K562 (cell line): Measurements from ENCODE around the gene NOP16. TPM values are rescaled to one million over a fixed set of nuclear protein-coding genes. Genes with fewer than 3 reads are reported as not detected.

Source experiments
- ELF1 ChIP-seq: fragments of 200-800 bp; sonication (Bioruptor generic); IDR thresholded peaks from 2 replicates; pipeline ENCODE4 v1.6.1; 2016; ENCODE audit warnings: missing genetic modification characterization, missing compliant biosample characterization
- TCFL5 ChIP-seq: fragments of 250-450 bp; sonication (Bioruptor Pico); conservative IDR thresholded peaks from 2 replicates; pipeline ENCODE4 v1.6.1; 2021; ENCODE audit warnings: mild to moderate bottlenecking, moderate library complexity, matching md5 sums
- ZBTB7A ChIP-seq: IDR thresholded peaks from 2 replicates; pipeline ENCODE4 v1.6.1; 2011; ENCODE audit warnings: low read depth, mild to moderate bottlenecking, low read length, moderate library complexity, borderline replicate concordance; ENCODE audit not compliant: control insufficient read depth
- ZNF444 ChIP-seq: fragments of 250-450 bp; sonication (Bioruptor Pico); IDR thresholded peaks from 2 replicates; pipeline ENCODE4 v1.4.0; 2020; ENCODE audit warnings: mild to moderate bottlenecking, moderate library complexity
- polyA plus RNA-seq, 8 experiments: library from polyadenylated mRNA; depleted of rRNA in 4 of 8; stranded (reverse) in 5 of 8; unstranded in 3 of 8; fragments of >200 nt; fragmentation: Nextera tagmentation in 2 of 8; fragmentation: Illumina TruSeq in 1 of 8; extraction: Ambion mirVana in 2 of 8; extraction: Trizol in 1 of 8; gene quantifications; 2 replicates each; pipeline versions ENCODE4 v1.2.1 to v1.2.3, GENCODE V29; 2011 to 2014; ENCODE audit warnings: inconsistent platforms in 1 of 8, missing spikeins in 1 of 8
- total RNA-seq, 7 experiments: library from RNA; depleted of rRNA in 6 of 7; stranded (reverse); fragments of >200 nt in 6 of 7; fragmentation: Illumina TruSeq in 2 of 7; extraction: Trizol in 2 of 7; gene quantifications; 2 replicates each; pipeline versions ENCODE4 v1.2.1 to v1.2.3, GENCODE V29; 2011 to 2021; ENCODE audit warnings: low replicate concordance in 1 of 7
- TF ChIP-seq, protein P1 (sequence below): fragments of 450-650 bp; IDR thresholded peaks from 2 replicates; pipeline ENCODE4 v1.6.1; 2016; ENCODE audit warnings: mild to moderate bottlenecking, moderate library complexity
- TF ChIP-seq, protein P2 (sequence below), 2 experiments: fragments of 450-650 bp in 1 of 2; IDR thresholded peaks; 2 replicates each; pipeline ENCODE4 v1.6.1; 2011 to 2017; ENCODE audit warnings: low read depth in 2 of 2, antibody characterized with exemption in 1 of 2, borderline replicate concordance in 1 of 2, low read length in 1 of 2, mild to moderate bottlenecking in 1 of 2, mixed read lengths in 1 of 2; ENCODE audit not compliant: control insufficient read depth in 1 of 2
- TF ChIP-seq, protein P3 (sequence below): fragments of 250-450 bp; sonication (Bioruptor Pico); IDR thresholded peaks from 2 replicates; pipeline ENCODE4 v1.9.0; 2021; ENCODE audit warnings: mild to moderate bottlenecking, inconsistent platforms

NOP16 gene
- total and polyA plus RNA-seq, 9 of the 15 experiments (the other 6 are each of a cell fraction or from before 2014, with no cell fraction given) = 92.5 to 342 (median 148) TPM

DNA sequence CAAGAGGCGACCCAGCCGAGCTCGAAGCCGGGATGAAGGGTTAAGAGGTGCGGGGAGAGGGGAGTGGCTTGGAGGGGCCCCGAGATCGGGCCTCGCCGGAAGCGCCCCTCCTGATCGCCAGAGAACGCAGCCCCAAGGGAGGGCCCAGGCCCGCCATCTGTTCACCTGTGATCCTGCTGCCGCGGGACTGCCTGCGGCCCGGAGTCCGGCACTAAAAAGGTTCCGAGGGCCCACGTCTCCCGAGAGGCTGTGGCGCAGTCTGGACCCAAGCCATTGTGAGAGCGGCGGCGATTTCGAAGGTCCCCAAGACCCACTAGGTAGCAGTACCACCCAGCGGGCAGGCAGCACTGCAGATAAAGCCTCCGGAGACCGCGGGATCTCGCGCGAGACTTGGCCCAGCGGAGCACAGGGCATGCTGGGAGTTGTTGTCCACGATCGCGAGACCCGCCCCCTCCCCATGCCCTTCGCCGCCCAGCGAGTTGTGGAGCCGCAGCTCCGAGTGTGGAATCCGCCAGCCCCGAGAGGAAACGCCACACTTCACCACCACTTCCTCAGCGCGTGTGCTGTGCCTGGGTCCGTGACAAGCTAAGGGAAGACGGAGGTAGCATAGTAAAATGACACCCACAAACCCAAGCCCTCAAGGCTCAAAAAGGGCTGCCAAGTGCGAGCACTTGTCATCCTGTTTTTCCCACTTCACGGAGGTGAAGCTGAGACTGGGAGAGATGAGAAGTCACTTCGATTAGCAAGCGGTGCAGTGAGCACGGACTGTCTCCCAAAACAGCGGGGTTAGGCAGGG, 26.8 kb downstream of the NOP16 start, which contains the start of gene KIAA1191 (continued):
- TF ChIP-seq, protein P1, sequence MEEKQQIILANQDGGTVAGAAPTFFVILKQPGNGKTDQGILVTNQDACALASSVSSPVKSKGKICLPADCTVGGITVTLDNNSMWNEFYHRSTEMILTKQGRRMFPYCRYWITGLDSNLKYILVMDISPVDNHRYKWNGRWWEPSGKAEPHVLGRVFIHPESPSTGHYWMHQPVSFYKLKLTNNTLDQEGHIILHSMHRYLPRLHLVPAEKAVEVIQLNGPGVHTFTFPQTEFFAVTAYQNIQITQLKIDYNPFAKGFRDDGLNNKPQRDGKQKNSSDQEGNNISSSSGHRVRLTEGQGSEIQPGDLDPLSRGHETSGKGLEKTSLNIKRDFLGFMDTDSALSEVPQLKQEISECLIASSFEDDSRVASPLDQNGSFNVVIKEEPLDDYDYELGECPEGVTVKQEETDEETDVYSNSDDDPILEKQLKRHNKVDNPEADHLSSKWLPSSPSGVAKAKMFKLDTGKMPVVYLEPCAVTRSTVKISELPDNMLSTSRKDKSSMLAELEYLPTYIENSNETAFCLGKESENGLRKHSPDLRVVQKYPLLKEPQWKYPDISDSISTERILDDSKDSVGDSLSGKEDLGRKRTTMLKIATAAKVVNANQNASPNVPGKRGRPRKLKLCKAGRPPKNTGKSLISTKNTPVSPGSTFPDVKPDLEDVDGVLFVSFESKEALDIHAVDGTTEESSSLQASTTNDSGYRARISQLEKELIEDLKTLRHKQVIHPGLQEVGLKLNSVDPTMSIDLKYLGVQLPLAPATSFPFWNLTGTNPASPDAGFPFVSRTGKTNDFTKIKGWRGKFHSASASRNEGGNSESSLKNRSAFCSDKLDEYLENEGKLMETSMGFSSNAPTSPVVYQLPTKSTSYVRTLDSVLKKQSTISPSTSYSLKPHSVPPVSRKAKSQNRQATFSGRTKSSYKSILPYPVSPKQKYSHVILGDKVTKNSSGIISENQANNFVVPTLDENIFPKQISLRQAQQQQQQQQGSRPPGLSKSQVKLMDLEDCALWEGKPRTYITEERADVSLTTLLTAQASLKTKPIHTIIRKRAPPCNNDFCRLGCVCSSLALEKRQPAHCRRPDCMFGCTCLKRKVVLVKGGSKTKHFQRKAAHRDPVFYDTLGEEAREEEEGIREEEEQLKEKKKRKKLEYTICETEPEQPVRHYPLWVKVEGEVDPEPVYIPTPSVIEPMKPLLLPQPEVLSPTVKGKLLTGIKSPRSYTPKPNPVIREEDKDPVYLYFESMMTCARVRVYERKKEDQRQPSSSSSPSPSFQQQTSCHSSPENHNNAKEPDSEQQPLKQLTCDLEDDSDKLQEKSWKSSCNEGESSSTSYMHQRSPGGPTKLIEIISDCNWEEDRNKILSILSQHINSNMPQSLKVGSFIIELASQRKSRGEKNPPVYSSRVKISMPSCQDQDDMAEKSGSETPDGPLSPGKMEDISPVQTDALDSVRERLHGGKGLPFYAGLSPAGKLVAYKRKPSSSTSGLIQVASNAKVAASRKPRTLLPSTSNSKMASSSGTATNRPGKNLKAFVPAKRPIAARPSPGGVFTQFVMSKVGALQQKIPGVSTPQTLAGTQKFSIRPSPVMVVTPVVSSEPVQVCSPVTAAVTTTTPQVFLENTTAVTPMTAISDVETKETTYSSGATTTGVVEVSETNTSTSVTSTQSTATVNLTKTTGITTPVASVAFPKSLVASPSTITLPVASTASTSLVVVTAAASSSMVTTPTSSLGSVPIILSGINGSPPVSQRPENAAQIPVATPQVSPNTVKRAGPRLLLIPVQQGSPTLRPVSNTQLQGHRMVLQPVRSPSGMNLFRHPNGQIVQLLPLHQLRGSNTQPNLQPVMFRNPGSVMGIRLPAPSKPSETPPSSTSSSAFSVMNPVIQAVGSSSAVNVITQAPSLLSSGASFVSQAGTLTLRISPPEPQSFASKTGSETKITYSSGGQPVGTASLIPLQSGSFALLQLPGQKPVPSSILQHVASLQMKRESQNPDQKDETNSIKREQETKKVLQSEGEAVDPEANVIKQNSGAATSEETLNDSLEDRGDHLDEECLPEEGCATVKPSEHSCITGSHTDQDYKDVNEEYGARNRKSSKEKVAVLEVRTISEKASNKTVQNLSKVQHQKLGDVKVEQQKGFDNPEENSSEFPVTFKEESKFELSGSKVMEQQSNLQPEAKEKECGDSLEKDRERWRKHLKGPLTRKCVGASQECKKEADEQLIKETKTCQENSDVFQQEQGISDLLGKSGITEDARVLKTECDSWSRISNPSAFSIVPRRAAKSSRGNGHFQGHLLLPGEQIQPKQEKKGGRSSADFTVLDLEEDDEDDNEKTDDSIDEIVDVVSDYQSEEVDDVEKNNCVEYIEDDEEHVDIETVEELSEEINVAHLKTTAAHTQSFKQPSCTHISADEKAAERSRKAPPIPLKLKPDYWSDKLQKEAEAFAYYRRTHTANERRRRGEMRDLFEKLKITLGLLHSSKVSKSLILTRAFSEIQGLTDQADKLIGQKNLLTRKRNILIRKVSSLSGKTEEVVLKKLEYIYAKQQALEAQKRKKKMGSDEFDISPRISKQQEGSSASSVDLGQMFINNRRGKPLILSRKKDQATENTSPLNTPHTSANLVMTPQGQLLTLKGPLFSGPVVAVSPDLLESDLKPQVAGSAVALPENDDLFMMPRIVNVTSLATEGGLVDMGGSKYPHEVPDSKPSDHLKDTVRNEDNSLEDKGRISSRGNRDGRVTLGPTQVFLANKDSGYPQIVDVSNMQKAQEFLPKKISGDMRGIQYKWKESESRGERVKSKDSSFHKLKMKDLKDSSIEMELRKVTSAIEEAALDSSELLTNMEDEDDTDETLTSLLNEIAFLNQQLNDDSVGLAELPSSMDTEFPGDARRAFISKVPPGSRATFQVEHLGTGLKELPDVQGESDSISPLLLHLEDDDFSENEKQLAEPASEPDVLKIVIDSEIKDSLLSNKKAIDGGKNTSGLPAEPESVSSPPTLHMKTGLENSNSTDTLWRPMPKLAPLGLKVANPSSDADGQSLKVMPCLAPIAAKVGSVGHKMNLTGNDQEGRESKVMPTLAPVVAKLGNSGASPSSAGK = peak; percentile 56; the same call in 1 of the 2 replicates
- TF ChIP-seq ZNF444 (CRISPR knock-in tag) (no peak), TCFL5 (CRISPR knock-in tag) (no peak), ZBTB7A (peak; percentile 50; the same call in 1 of the 2 replicates), ELF1 (tag) (no peak; the same call in 1 of the 2 replicates)
- TF ChIP-seq, protein P2, sequence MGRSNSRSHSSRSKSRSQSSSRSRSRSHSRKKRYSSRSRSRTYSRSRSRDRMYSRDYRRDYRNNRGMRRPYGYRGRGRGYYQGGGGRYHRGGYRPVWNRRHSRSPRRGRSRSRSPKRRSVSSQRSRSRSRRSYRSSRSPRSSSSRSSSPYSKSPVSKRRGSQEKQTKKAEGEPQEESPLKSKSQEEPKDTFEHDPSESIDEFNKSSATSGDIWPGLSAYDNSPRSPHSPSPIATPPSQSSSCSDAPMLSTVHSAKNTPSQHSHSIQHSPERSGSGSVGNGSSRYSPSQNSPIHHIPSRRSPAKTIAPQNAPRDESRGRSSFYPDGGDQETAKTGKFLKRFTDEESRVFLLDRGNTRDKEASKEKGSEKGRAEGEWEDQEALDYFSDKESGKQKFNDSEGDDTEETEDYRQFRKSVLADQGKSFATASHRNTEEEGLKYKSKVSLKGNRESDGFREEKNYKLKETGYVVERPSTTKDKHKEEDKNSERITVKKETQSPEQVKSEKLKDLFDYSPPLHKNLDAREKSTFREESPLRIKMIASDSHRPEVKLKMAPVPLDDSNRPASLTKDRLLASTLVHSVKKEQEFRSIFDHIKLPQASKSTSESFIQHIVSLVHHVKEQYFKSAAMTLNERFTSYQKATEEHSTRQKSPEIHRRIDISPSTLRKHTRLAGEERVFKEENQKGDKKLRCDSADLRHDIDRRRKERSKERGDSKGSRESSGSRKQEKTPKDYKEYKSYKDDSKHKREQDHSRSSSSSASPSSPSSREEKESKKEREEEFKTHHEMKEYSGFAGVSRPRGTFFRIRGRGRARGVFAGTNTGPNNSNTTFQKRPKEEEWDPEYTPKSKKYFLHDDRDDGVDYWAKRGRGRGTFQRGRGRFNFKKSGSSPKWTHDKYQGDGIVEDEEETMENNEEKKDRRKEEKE (IDR thresholded peaks at IDR 0.05; ENCODE audit: borderline replicate concordance in 1 of 2, control insufficient read depth in 1 of 2, low read depth in 2 of 2, low read length in 1 of 2) = no peak
- TF ChIP-seq, protein P3, sequence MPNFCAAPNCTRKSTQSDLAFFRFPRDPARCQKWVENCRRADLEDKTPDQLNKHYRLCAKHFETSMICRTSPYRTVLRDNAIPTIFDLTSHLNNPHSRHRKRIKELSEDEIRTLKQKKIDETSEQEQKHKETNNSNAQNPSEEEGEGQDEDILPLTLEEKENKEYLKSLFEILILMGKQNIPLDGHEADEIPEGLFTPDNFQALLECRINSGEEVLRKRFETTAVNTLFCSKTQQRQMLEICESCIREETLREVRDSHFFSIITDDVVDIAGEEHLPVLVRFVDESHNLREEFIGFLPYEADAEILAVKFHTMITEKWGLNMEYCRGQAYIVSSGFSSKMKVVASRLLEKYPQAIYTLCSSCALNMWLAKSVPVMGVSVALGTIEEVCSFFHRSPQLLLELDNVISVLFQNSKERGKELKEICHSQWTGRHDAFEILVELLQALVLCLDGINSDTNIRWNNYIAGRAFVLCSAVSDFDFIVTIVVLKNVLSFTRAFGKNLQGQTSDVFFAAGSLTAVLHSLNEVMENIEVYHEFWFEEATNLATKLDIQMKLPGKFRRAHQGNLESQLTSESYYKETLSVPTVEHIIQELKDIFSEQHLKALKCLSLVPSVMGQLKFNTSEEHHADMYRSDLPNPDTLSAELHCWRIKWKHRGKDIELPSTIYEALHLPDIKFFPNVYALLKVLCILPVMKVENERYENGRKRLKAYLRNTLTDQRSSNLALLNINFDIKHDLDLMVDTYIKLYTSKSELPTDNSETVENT (CRISPR knock-in tag) = 0 out of 2 replicates have a peak, but pooled peaks have one; percentile 23
